PFSK-1 (cell line): ENCODE data around the gene POLE.

Source experiments
- POLR2AphosphoS5 ChIP-seq: IDR thresholded peaks from 2 replicates; pipeline ENCODE4 v1.6.1; 2012; ENCODE audit warnings: low read depth, mild to moderate bottlenecking, control low read depth, low read length, moderate library complexity
- SIN3A ChIP-seq: IDR thresholded peaks from 2 replicates; pipeline ENCODE4 v1.6.1; 2012; ENCODE audit warnings: mild to moderate bottlenecking, low read length, moderate library complexity, borderline replicate concordance; ENCODE audit not compliant: insufficient read depth
- TAF1 ChIP-seq: IDR thresholded peaks from 2 replicates; pipeline ENCODE4 v1.6.1; 2012; ENCODE audit warnings: low read length, control low read depth, borderline replicate concordance; ENCODE audit not compliant: insufficient read depth
- TF ChIP-seq, protein P1 (sequence below), 2 experiments: IDR thresholded peaks; 2 replicates each; pipeline versions ENCODE4 v1.6.1 to v1.8.0; 2011 to 2012; ENCODE audit warnings: low read depth in 2 of 2, low read length in 2 of 2, control low read depth in 1 of 2, inconsistent platforms in 1 of 2, mild to moderate bottlenecking in 1 of 2, moderate library complexity in 1 of 2; ENCODE audit not compliant: insufficient read depth in 1 of 2

DNA sequence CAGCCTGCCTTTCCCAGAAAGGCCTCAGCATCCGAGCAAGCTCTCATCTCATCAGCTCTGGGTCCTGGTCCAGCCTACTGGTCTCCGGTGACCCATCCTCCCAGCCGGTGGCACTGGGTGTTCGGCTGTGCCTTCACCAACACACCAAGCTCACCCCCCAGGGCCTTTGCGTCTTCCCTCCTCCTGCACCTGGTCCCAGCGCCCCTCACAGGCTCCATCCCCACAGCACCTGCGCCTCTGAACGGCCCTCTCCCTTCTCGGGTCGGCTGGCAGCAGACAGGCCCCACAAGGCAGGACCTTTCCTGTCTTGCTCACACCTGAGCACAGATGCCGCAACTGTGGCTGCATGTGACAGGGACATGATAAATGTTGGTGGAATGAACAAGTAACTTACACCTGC, 55.5 kb downstream of the POLE start:
- TF ChIP-seq TAF1 (no peak), POLR2AphosphoS5 (peak; percentile 7; the same call in 1 of the 2 replicates), SIN3A (no peak)
- TF ChIP-seq, protein P1, sequence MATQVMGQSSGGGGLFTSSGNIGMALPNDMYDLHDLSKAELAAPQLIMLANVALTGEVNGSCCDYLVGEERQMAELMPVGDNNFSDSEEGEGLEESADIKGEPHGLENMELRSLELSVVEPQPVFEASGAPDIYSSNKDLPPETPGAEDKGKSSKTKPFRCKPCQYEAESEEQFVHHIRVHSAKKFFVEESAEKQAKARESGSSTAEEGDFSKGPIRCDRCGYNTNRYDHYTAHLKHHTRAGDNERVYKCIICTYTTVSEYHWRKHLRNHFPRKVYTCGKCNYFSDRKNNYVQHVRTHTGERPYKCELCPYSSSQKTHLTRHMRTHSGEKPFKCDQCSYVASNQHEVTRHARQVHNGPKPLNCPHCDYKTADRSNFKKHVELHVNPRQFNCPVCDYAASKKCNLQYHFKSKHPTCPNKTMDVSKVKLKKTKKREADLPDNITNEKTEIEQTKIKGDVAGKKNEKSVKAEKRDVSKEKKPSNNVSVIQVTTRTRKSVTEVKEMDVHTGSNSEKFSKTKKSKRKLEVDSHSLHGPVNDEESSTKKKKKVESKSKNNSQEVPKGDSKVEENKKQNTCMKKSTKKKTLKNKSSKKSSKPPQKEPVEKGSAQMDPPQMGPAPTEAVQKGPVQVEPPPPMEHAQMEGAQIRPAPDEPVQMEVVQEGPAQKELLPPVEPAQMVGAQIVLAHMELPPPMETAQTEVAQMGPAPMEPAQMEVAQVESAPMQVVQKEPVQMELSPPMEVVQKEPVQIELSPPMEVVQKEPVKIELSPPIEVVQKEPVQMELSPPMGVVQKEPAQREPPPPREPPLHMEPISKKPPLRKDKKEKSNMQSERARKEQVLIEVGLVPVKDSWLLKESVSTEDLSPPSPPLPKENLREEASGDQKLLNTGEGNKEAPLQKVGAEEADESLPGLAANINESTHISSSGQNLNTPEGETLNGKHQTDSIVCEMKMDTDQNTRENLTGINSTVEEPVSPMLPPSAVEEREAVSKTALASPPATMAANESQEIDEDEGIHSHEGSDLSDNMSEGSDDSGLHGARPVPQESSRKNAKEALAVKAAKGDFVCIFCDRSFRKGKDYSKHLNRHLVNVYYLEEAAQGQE (IDR thresholded peaks at IDR 0.05; ENCODE audit: insufficient read depth in 1 of 2, low read depth in 2 of 2, low read length in 2 of 2): no peak
